Motor neuron (in vitro differentiated cells): ENCODE data around the gene AQP7. TPM values are rescaled to one million over a fixed set of nuclear protein-coding genes. Genes with fewer than 3 reads are reported as not detected.
"Not testable (repeated sequence)": the region's sequence is repeated elsewhere in the genome, so short reads cannot be mapped to it uniquely, and the experiment has no call there.

Experiments
- ATAC-seq, 8 experiments: fragments of 200-7000 bp; cut with Tn5 transposase; replicated peaks in 6 of 8; 2 replicates each; pipeline ENCODE4 v1.8.0; 2021; ENCODE audit warnings: mild to moderate bottlenecking in 8 of 8, moderate library complexity in 8 of 8
- H3K27ac ChIP-seq, 2 donors: fragments of 250-450 bp; sonication (Bioruptor Pico); 2 replicates each; pipeline ENCODE4 v1.9.0; 2021; ENCODE audit warnings: antibody characterized with exemption in 2 of 2, mild to moderate bottlenecking in 2 of 2, moderate library complexity in 1 of 2
- H3K4me1 ChIP-seq, 2 donors: fragments of 250-450 bp; sonication (Bioruptor Pico); replicated peaks in 1 of 2; 2 replicates each; pipeline ENCODE4 v1.6.1; 2021; ENCODE audit warnings: antibody characterized with exemption in 2 of 2, mild to moderate bottlenecking in 2 of 2, moderate library complexity in 1 of 2
- H3K4me3 ChIP-seq, 5 donors: fragments of 250-450 bp; sonication (Bioruptor Pico); 2 replicates each; pipeline ENCODE4 v1.9.0; 2021; ENCODE audit warnings: antibody characterized with exemption in 5 of 5, mild to moderate bottlenecking in 5 of 5, moderate library complexity in 4 of 5
- WGBS, 10 experiments: fragments of 450-650 bp; shearing (Covaris generic); methylation state at CpG; one replicate each; pipeline ENCODE4 v1.0.0; 2022; 5-methylcytosine and 5-hydroxymethylcytosine counted together
- in situ Hi-C, 9 experiments: fragments of 400-800 bp; cut with MboI; loops; one replicate each; pipeline ENCODE4 v1.15.0; 2021; ENCODE audit warnings: low sequenced_read_pairs in 9 of 9, low pct_unique_long_range_greater_than_20kb in 2 of 9; ENCODE audit not compliant: unreplicated experiment in 9 of 9
- total RNA-seq, 8 experiments: library from RNA; unstranded; fragments of 300-600 nt; gene quantifications; 2 replicates each; pipeline versions ENCODE4 v1.2.3 to v1.2.4, GENCODE V29; 2022

The AQP7 gene
- total RNA-seq, result 1 to 10 TPM in 2 of 8 experiments, under 1 TPM in 5, not detected in 1; 0.22 to 2.8 (median 0.67) TPM

DNA sequence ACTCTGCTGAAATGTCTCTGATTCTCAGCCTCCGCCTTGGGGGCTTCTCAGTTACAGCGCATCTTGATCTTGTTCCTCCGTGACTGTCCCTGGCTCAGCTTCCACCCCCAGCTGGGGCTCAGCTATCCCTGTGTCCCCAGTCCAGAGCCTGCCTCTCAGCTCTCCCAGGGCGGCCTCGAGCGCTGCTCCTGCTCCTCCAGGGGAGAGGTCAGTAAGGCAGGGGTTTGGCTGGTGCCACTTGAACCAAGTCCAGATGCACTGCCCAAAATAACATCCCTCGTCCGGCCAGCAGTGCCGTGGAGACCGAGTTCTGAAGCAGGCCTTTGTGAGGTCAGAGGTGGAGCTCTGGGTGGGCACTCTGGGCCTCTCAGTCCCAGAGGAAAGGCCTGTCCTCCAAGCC, at the start of gene AQP7:
Gene AQP7, minus strand, starts transcription at position 198 of the 400 bp plus-strand sequence. CDS start 1,306 bp downstream, outside the sequence.
- H3K4me1 ChIP-seq, H3K4me3 ChIP-seq, in situ Hi-C loops, H3K27ac ChIP-seq, ATAC-seq: not testable (repeated sequence)
- 80 to 100% methylated on average over 1 to 2 of the region's 10 CpGs; no CpG with 5 or more reads in 8 of the 10 experiments for WGBS, 10 experiments

DNA sequence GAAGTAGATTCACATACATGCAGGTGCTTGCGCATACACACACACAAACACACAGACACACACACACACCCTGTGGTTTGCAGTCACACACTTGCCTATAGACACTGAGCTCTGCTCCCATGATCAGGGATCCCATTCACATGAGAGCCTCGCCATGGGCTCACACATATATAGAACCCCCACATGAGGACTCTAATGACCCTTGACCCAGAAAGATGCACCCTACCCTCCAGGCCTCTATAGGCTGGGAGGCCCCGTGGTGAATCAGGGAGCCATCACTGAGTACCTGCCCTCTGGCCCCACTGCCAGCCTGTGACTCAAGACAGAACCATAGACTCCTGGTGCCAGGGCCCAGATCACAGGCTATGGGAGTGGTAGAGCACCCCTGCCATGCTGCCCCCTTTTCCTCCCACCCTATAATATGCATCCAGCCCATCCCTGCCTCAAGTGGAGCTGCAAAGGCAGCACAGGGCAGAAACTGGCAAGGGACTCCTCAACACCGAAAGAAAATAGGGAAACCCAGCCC, 48.3 kb upstream of the AQP7 start:
- ATAC-seq, result no peak
- in situ Hi-C loops, result no loop called here
- Histone ChIP-seq H3K4me1 (peaks cover 0 to 8% of the 10 kb centered on the region in 2 donors), H3K4me3 (no peak overlapping the region), H3K27ac (no peak overlapping the region)
- whole genome bisulfite sequencing, 10 experiments, result 80 to 100% (median 83%) methylated on average over 1 to 2 of the region's 4 CpGs; no CpG with 5 or more reads in 5 of the 10 experiments

DNA sequence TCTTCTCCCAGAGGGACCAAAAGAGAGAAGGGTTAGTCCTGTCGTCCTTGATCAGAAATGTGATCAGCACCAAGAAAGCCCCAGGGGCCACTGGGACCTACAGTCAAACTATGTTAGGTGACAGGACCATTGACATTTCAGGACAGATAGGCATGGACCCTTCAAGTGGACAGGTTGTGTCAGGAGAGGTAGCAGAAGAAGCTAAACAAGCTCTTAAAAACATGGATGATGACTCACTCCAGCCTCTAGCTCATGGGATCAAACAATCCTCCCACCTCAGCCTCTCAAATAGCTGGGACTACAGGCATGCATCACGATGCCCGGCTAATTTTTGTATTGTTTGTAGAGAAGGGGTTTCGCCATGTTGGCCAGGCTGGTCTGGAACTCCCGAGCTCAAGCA, 47.3 kb upstream of the AQP7 start:
- Histone ChIP-seq H3K27ac (no peak overlapping the region), H3K4me1 (peaks cover 0 to 8% of the 10 kb centered on the region in 2 donors), H3K4me3 (no peak overlapping the region)
- ATAC-seq, result no peak
- in situ Hi-C loops, result no loop called here
- 40 to 100% (median 81%) methylated on average over 1 to 2 of the region's 5 CpGs; no CpG with 5 or more reads in 4 of the 10 experiments for WGBS, 10 experiments

DNA sequence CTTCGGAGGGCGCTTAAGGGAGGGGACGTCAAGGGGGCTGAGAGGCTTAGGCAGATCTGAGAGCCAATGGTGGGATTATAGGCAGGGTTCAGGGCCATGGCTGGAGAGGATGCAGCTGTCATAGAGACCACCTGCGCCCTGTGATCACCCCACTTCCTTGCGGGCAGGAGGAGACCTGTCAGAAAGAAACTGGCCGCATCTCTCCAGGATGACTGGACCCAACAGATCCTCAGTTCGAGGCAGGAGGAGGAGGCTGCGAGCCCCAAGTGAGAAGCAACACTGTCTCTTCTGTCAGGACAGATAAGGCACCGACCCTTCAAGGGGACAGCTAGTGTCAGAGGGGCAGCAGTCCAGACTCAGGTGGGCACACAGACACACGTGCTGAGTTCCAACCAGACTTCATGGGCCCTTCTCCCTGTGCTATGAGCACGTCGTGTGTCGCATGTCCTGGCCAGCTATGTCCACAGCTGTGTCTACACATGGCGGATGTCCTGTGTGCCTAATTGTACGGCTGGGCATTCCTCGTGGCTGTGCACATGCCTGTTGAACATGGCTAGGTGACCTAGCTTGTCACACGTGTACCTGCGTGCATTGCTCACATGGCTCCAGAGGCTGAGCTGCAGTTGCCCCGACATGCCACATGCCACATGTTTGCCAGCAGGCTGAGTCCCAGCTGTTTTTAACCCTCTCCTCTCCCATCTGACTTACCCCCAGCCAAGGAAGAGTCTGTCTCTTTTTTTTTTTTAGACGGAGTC, 45.6 kb upstream of the AQP7 start:
- peak in 1 of 8 experiments; percentile 4 for ATAC-seq
- Histone ChIP-seq H3K4me3 (peak overlapping the region; percentile 22 to 30 (median 24)), H3K27ac (no peak overlapping the region), H3K4me1 (peaks cover 0 to 7% of the 10 kb centered on the region in 2 donors)
- in situ Hi-C loops, result no loop called here
- 50 to 84% (median 64%) methylated on average over 1 to 11 of the region's 20 CpGs; no CpG with 5 or more reads in 5 of the 10 experiments for WGBS, 10 experiments

DNA sequence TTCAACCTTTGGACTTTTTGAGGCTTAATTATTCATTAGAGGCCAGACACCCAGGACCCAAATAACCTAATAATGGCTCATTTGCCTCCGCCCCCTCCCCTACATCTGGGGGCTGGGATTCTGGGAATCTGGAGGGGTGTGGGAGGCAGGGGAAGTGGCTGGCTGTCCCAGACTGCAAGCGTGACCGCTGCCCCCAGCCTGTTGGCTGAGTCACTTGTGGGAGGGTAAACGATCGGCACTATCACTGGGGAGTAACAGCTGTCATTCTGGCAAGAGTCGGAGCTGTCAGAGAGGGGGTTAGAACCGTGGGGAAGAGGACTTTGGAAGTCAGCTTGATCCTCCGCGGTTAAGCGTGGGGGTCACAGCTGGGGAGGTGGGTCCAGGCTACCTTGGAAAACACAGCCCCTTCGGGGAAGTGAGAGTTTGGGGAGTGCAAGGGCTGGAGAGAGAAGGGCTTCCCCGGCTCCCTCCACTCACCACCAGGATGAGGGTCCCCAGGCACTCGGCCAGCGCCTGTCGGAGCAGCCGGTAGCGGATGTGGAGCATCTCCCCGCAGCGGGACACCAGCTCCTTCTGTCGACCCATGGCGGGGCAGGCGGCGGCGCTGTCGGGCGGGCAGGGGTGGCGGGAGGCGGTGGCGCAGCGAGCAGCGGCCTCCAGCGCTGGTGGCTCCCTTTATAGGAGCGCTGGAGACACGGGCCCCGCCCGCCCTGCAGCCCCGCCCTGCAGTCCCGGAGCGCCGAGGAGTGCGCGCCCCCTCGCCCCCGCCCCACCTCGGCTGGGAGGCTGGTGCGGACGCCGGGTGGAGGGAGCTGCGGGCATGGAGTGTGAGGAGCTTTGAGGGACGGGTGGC, 44.8 kb upstream of the AQP7 start, which contains the start of gene AQP3:
Gene AQP3, minus strand, starts transcription at position 648 of the 853 bp plus-strand sequence. Its CDS starts 63 bp downstream, at position 585.
- H3K4me1 ChIP-seq, result peaks cover 0 to 6% of the 10 kb centered on the region in 2 donors

DNA sequence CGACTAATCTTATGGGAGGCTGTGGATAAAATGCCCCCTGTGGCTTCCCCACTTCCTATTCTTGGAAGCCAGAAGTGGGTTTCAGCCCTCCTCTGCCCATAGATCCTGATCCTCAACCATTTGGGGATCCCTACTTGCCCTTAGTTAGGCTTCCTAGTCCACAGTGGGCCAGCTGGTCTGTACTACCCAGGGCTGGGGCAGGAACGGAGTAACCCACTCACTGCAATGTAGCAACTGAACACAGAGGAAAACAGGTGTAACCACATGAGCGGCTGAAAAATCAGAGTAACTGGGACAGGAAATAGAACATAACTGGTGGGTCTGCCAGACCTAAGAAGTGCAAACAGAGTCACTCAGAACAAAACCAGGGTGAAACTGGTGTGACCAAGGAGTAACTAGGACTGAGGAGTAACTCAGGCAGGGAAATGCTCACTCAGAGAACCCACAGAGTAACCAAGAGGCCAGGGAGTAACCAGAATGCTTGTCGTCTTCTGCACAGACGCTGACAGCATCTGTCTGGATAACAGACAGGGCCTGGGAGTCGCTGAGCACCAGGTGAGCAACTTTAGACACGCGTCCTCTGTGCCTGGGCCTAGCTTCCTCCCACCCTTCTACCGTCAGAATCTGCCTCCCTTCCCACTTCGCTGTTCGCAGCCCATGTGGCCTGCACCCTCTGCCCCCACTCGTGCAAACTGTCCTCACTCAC, 44.0 kb upstream of the AQP7 start:
- WGBS, 10 experiments, result 60 to 90% (median 69%) methylated on average over 1 to 7 of the region's 12 CpGs; no CpG with 5 or more reads in 4 of the 10 experiments
- in situ Hi-C loops, result no loop called here
- Histone ChIP-seq H3K27ac (no peak overlapping the region), H3K4me1 (peaks cover 0 to 6% of the 10 kb centered on the region in 2 donors), H3K4me3 (no peak overlapping the region)
- peak in 6 of 8 experiments; percentile 1 to 11 (median 4) for ATAC-seq

More for the DNA sequence above, 44.8 kb upstream of the AQP7 start, which contains the start of gene AQP3:
- H3K4me3 ChIP-seq, result peak within 1 kb of the TSS; percentile 22 to 30 (median 24)
- no peak within 1 kb of the TSS for H3K27ac ChIP-seq
- peak; percentile 82 to 94 (median 92) for ATAC-seq
- 30 to 50% methylated on average over 1 to 2 of the region's 50 CpGs; no CpG with 5 or more reads in 8 of the 10 experiments for WGBS, 10 experiments
- in situ Hi-C loops, result no loop called here

DNA sequence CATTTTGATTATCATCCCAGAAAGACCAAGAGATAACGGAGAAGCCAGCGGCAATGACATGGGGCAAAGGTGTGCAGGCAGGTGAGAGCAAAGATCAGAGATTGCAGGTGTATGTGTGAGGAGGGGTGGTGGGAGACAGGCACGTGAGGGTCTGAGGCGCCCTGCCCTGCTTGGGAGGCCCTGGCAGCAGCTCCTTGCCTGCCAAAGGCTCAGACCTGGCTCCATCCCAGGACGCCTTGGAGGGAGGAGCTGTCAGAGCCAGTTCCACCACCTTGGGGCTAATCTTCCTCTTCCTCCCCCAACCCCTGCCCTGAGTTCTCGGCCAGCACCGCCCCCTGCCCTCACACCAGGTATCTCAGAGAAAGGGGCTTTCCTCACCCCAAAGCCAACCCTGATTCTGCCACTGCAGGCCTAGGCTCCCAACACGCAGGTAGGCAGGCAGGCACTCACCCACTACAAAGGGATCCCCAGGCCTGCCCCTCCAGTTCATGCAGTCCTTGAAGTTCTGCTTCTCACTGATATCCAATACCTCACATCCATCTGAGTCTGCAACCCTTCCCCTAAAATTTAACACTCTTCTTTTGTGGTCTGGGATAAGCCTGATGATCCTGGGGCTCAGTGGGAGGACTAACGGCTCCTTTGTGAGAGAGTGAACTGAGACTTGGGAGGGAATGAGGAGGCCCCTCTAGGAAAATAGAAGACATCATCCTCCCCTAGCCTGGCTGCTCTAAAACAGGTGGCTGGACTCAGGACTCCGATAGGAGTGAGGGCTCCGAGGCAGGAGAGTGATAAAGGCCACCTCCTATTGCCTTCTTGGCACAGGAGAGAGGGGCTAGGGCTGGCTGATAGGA, 43.2 kb upstream of the AQP7 start:
- Histone ChIP-seq H3K4me1 (peaks cover 0 to 6% of the 10 kb centered on the region in 2 donors), H3K27ac (no peak overlapping the region), H3K4me3 (no peak overlapping the region)
- WGBS, 10 experiments, result 70 to 100% (median 86%) methylated on average over 1 to 5 of the region's 11 CpGs; no CpG with 5 or more reads in 4 of the 10 experiments
- ATAC-seq, result no peak
- in situ Hi-C loops, result no loop called here

DNA sequence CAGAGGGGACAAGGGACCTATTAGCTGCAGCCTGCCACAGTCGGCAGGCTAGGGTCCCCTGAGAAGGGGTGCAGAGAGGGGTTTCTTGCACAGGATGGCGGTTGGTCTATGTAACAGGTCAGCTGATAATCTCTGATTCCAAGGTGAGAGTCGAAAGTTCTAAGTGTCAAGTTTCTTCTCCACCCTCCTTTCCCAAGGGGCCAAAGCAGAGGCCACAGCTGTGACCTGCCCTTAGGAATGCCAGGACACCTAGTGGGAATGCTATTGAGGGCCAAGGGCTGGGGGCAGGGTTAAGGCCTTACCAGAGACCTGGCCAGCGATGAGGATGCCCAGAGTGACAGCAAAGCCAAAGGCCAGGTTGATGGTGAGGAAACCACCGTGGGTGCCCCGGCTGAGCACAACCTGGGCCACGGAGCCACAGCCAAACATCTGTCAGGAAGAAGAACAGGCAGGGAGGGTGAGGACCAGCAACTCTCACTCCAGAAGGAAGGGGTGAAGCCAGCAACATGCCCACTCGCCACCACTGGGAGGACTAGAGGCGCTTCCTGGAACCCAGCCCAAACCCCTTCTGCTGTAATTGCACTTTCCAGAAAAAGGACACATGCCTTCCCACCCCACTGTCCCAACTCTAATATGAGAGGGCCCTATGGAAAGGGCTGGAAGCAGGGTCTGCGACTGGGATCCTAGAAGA, 41.2 kb upstream of the AQP7 start:
- Histone ChIP-seq H3K27ac (no peak overlapping the region), H3K4me3 (no peak overlapping the region), H3K4me1 (peaks cover 0 to 6% of the 10 kb centered on the region in 2 donors)
- in situ Hi-C loops, result no loop called here
- 20 to 86% (median 78%) methylated on average over 1 to 6 of the region's 10 CpGs; no CpG with 5 or more reads in 3 of the 10 experiments for whole genome bisulfite sequencing, 10 experiments
- ATAC-seq, result no peak

DNA sequence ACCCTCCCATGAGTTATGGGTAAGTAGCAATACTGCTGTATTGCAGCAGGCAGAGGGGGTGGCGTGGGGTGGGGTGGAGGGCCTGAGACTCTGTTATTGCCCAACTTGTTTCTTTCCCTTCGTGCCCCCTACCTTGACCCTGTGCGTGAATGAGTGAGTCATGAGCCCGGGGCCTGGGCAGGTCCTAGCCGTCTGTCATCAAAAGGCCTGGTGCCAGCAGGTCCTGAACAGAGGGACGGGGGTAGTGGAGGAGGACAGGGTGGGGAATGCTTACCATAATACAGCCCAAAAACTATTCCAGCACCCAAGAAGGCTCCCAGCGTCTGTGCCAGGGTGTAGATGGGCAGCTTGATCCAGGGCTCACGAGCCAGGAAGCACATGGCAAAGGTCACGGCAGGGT, 40.7 kb upstream of the AQP7 start:
- no CpG with 5 or more reads among the region's 9 CpGs for WGBS, 10 experiments
- in situ Hi-C loops, result no loop called here
- peaks cover 0 to 6% of the 10 kb centered on the region in 2 donors for H3K4me1 ChIP-seq
- peak in 1 of 8 experiments; percentile 5 for ATAC-seq
- no peak overlapping the region for H3K4me3 ChIP-seq
- H3K27ac ChIP-seq, result no peak overlapping the region

DNA sequence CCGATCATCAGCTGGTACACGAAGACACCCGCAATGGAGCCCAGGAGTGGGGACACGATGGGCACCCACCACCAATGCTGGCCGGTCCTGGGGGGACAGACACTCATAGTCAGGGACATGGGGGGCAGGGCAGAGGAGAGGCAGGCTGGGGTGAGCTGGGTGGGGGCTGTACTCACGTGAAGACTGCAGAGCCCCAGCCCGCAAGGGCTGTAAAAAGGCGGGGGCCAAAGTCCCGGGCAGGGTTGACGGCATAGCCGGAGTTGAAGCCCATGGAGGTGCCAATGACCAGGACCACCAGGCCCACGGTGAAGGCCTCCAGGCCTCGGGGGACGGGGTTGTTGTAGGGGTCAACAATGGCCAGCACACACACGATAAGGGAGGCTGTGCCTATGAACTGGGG, 39.8 kb upstream of the AQP7 start:
- Histone ChIP-seq H3K27ac (no peak overlapping the region), H3K4me1 (peaks cover 0 to 4% of the 10 kb centered on the region in 2 donors), H3K4me3 (no peak overlapping the region)
- 40 to 90% methylated on average over 1 to 4 of the region's 15 CpGs; no CpG with 5 or more reads in 8 of the 10 experiments for WGBS, 10 experiments
- in situ Hi-C loops, result no loop called here
- ATAC-seq, result no peak

DNA sequence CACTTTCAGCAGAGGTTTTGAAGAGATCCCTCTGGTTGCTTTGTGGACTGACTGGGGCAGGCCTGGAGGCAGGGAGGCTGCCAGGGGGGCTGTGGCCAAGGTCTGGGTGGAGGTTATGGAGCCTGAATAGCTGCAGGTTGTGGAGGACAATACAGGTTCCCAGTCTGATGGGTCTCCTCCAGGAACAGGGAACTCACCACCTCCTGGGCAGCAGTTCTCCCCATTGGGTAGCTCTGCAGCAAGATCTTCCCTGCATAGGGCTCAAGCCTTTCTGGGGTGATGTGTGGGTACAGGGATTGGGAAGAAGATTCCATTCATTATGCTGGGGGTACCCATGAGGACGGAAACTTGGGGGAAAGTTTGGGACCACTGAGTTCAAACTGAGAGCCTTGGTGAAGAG, 38.2 kb upstream of the AQP7 start:
- no peak for ATAC-seq
- WGBS, 10 experiments, result 40 to 100% (median 73%) methylated on average over 1 of the region's 1 CpG; no CpG with 5 or more reads in 6 of the 10 experiments
- in situ Hi-C loops, result no loop called here
- no peak overlapping the region for H3K4me3 ChIP-seq
- H3K4me1 ChIP-seq, result no peaks in the 10 kb centered on the region
- no peak overlapping the region for H3K27ac ChIP-seq
